Measurements from ENCODE around the gene MAST2. TPM values are rescaled to one million over a fixed set of nuclear protein-coding genes. Genes with fewer than 3 reads are reported as not detected.
"Not testable (repeated sequence)": the region's sequence is repeated elsewhere in the genome, so short reads cannot be mapped to it uniquely, and the experiment has no call there.

MAST2 gene
- total and polyA plus RNA-seq, 2 of the 13 experiments (the other 11 are each of a cell fraction or from before 2014, with no cell fraction given) = 15.3 to 23.0 TPM

GRCh38 chr1:45872173-45872801 is 68.9 kb downstream of the MAST2 start (continued):
- TF ChIP-seq KAT8 (CRISPR knock-in tag; IDR thresholded peaks at IDR 0.05) (peak; percentile 59), FOXP4 (CRISPR knock-in tag; IDR thresholded peaks at IDR 0.05) (peak; percentile 91), ELF3 (CRISPR knock-in tag; IDR thresholded peaks at IDR 0.05) (peak; percentile 78; the same call in 1 of the 2 replicates), FOXK2 (IDR thresholded peaks at IDR 0.05) (peak; percentile 97), ZMAT3 (CRISPR knock-in tag; conservative IDR thresholded peaks at IDR 0.05) (0 out of 2 replicates have a peak, but pooled peaks have one; percentile 30), ZNF264 (CRISPR knock-in tag; IDR thresholded peaks at IDR 0.05) (peak; percentile 57; the same call in 1 of the 2 replicates), THAP11 (CRISPR knock-in tag; IDR thresholded peaks at IDR 0.05) (peak; percentile 80), ZFP82 (CRISPR knock-in tag; IDR thresholded peaks at IDR 0.05; ENCODE audit: borderline replicate concordance) (0 out of 2 replicates have a peak, but pooled peaks have one; percentile 36), ATF7 (IDR thresholded peaks at IDR 0.05) (peak; percentile 73), ATF7 (CRISPR knock-in tag; IDR thresholded peaks at IDR 0.05) (peak; percentile 65; the same call in 1 of the 2 replicates), ARID2 (CRISPR knock-in tag; IDR thresholded peaks at IDR 0.05; ENCODE audit: borderline replicate concordance) (peak; percentile 53; the same call in 1 of the 2 replicates), YY1 (IDR thresholded peaks at IDR 0.05; ENCODE audit: insufficient read depth, insufficient replicate concordance, low read depth, low read length) (peak; percentile 3), TARDBP (CRISPR knock-in tag; IDR thresholded peaks at IDR 0.05) (peak; percentile 95), CREB1 (IDR thresholded peaks at IDR 0.05) (peak; percentile 35; the same call in 1 of the 2 replicates), CREB1 (CRISPR knock-in tag; IDR thresholded peaks at IDR 0.05) (peak; percentile 80), BORCS8-MEF2B (CRISPR knock-in tag; IDR thresholded peaks at IDR 0.05) (peak; percentile 67), ZNF350 (CRISPR knock-in tag; IDR thresholded peaks at IDR 0.05; ENCODE audit: borderline replicate concordance, low read depth) (peak; percentile 52; the same call in 1 of the 2 replicates), ZNF567 (CRISPR knock-in tag; IDR thresholded peaks at IDR 0.05; ENCODE audit: borderline replicate concordance) (peak; percentile 28; the same call in 1 of the 2 replicates), CREM (IDR thresholded peaks at IDR 0.05) (peak; percentile 80; the same call in 1 of the 2 replicates), SOX13 (IDR thresholded peaks at IDR 0.05) (peak; percentile 96), SOX13 (CRISPR knock-in tag; conservative IDR thresholded peaks at IDR 0.05 in 1 of 2, IDR thresholded peaks at IDR 0.05 in 1 of 2) (peak in 1 of 2 experiments; percentile 99; a peak in 2 of 4 replicates), ZNF816 (CRISPR knock-in tag; IDR thresholded peaks at IDR 0.05; ENCODE audit: borderline replicate concordance) (peak; percentile 89), MAFF (IDR thresholded peaks at IDR 0.05; ENCODE audit: low read depth, low read length) (peak; percentile 31), KDM6A (CRISPR knock-in tag; IDR thresholded peaks at IDR 0.05; ENCODE audit: low read depth) (peak; percentile 97)
- TF ChIP-seq, protein P1, sequence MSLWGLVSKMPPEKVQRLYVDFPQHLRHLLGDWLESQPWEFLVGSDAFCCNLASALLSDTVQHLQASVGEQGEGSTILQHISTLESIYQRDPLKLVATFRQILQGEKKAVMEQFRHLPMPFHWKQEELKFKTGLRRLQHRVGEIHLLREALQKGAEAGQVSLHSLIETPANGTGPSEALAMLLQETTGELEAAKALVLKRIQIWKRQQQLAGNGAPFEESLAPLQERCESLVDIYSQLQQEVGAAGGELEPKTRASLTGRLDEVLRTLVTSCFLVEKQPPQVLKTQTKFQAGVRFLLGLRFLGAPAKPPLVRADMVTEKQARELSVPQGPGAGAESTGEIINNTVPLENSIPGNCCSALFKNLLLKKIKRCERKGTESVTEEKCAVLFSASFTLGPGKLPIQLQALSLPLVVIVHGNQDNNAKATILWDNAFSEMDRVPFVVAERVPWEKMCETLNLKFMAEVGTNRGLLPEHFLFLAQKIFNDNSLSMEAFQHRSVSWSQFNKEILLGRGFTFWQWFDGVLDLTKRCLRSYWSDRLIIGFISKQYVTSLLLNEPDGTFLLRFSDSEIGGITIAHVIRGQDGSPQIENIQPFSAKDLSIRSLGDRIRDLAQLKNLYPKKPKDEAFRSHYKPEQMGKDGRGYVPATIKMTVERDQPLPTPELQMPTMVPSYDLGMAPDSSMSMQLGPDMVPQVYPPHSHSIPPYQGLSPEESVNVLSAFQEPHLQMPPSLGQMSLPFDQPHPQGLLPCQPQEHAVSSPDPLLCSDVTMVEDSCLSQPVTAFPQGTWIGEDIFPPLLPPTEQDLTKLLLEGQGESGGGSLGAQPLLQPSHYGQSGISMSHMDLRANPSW (CRISPR knock-in tag; IDR thresholded peaks at IDR 0.05; ENCODE audit: borderline replicate concordance) = 0 out of 2 replicates have a peak, but pooled peaks have one; percentile 50
- TF ChIP-seq, protein P2, sequence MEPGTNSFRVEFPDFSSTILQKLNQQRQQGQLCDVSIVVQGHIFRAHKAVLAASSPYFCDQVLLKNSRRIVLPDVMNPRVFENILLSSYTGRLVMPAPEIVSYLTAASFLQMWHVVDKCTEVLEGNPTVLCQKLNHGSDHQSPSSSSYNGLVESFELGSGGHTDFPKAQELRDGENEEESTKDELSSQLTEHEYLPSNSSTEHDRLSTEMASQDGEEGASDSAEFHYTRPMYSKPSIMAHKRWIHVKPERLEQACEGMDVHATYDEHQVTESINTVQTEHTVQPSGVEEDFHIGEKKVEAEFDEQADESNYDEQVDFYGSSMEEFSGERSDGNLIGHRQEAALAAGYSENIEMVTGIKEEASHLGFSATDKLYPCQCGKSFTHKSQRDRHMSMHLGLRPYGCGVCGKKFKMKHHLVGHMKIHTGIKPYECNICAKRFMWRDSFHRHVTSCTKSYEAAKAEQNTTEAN (CRISPR knock-in tag; conservative IDR thresholded peaks at IDR 0.05) = peak; percentile 56; the same call in 1 of the 2 replicates
- TF ChIP-seq CREM (CRISPR knock-in tag; IDR thresholded peaks at IDR 0.05) = not testable (repeated sequence)

All from HepG2 (cell line).